DOHH2 (cell line): Measurements from ENCODE around the gene GLS.

Experiments used
- EZH2phosphoT487 ChIP-seq: fragments of 200-600 bp; sonication (generic); IDR thresholded peaks from 2 replicates; pipeline ENCODE4 v1.6.1; 2017; ENCODE audit warnings: borderline replicate concordance, mild to moderate bottlenecking, antibody characterized with exemption, low read length, moderate library complexity, mixed read lengths
- TF ChIP-seq, protein P1 (sequence below): fragments of 200-600 bp; sonication (generic); IDR thresholded peaks from one replicate; pipeline ENCODE4 v1.5.1; 2014; ENCODE audit warnings: antibody characterized with exemption, mild to moderate bottlenecking, low read depth, low read length; ENCODE audit not compliant: poor library complexity, severe bottlenecking

DNA sequence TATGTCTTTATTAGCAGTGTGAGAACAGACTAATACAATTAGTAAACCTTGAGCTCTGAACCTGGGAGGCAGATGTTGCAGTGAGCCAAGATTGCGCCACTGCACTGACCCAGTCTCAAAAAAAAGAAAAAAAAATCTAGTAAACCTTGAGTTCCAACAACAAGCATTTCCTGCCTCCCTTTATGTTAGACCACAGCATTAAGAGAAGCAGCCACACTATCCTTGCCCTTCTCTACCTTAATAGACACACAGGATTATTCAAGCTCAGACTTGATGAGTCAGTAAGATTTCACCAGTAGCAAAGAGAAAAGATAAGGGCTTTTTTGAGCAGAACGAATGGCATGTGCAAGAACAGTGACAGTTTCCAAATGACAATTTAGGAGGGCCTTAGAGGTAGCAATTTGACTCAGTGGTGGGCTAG lies 18.0 kb upstream of the GLS start:
- TF ChIP-seq, protein P1, sequence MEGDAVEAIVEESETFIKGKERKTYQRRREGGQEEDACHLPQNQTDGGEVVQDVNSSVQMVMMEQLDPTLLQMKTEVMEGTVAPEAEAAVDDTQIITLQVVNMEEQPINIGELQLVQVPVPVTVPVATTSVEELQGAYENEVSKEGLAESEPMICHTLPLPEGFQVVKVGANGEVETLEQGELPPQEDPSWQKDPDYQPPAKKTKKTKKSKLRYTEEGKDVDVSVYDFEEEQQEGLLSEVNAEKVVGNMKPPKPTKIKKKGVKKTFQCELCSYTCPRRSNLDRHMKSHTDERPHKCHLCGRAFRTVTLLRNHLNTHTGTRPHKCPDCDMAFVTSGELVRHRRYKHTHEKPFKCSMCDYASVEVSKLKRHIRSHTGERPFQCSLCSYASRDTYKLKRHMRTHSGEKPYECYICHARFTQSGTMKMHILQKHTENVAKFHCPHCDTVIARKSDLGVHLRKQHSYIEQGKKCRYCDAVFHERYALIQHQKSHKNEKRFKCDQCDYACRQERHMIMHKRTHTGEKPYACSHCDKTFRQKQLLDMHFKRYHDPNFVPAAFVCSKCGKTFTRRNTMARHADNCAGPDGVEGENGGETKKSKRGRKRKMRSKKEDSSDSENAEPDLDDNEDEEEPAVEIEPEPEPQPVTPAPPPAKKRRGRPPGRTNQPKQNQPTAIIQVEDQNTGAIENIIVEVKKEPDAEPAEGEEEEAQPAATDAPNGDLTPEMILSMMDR = no peak
- TF ChIP-seq EZH2phosphoT487 = no peak
